Hippocampal formation (tissue), 2 donors: ENCODE results near the gene NBPF12.
"Not testable (repeated sequence)": the region's sequence is repeated elsewhere in the genome, so short reads cannot be mapped to it uniquely, and the experiment has no call there.

Source experiments
- DNase-seq, 2 donors: peaks; one replicate each; lab custom pipeline; 2025; lab: John Stamatoyannopoulos, UW

Gene NBPF12

GRCh38 chr1:146938242-146938902 is at the start of gene NBPF12:
TSS of gene NBPF12 (plus strand) at chr1:146938324. CDS start at chr1:146960144, 21,820 bp downstream.
- peak; percentile 46 to 79 for DNase-seq

- DNase-seq, result not testable (repeated sequence)
Measured at GRCh38 chr1:146891355-146891754, 46.8 kb upstream of the NBPF12 start.

GRCh38 chr1:146892331-146892730 is 45.8 kb upstream of the NBPF12 start:
- not testable (repeated sequence) for DNase-seq

GRCh38 chr1:146907565-146908261 is 30.4 kb upstream of the NBPF12 start:
- not testable (repeated sequence) for DNase-seq

- DNase-seq, result not testable (repeated sequence)
Measured at GRCh38 chr1:146912975-146913374, 25.1 kb upstream of the NBPF12 start.

GRCh38 chr1:146920811-146921210 is 17.3 kb upstream of the NBPF12 start:
- DNase-seq, result not testable (repeated sequence)

- DNase-seq, result not testable (repeated sequence)
Measured at GRCh38 chr1:146922614-146923013, 15.5 kb upstream of the NBPF12 start.

GRCh38 chr1:146924106-146924505 is 14.0 kb upstream of the NBPF12 start:
- not testable (repeated sequence) for DNase-seq

GRCh38 chr1:146926413-146926812 is 11.7 kb upstream of the NBPF12 start:
- DNase-seq, result not testable (repeated sequence)

GRCh38 chr1:146930225-146930624 is 7.9 kb upstream of the NBPF12 start:
- not testable (repeated sequence) for DNase-seq

- not testable (repeated sequence) for DNase-seq
Measured at GRCh38 chr1:146934390-146935223, 3.5 kb upstream of the NBPF12 start.

- DNase-seq, result not testable (repeated sequence)
Measured at GRCh38 chr1:146937462-146937861, 662 bp upstream of the NBPF12 start.

- not testable (repeated sequence) for DNase-seq
Measured at GRCh38 chr1:146938927-146939786, 1.0 kb downstream of the NBPF12 start.

- not testable (repeated sequence) for DNase-seq
Measured at GRCh38 chr1:146940293-146940692, 2.2 kb downstream of the NBPF12 start.

- not testable (repeated sequence) for DNase-seq
Measured at GRCh38 chr1:146943342-146943886, 5.3 kb downstream of the NBPF12 start.

GRCh38 chr1:146948127-146948526 is 10.0 kb downstream of the NBPF12 start:
- DNase-seq, result not testable (repeated sequence)

- not testable (repeated sequence) for DNase-seq
Measured at GRCh38 chr1:146964340-146964739, 26.2 kb downstream of the NBPF12 start.

GRCh38 chr1:146966351-146966750 is 28.2 kb downstream of the NBPF12 start:
- DNase-seq, result not testable (repeated sequence)

GRCh38 chr1:146970656-146971055 is 32.5 kb downstream of the NBPF12 start:
- not testable (repeated sequence) for DNase-seq

GRCh38 chr1:146972681-146973080 is 34.6 kb downstream of the NBPF12 start:
- DNase-seq, result not testable (repeated sequence)

- DNase-seq, result not testable (repeated sequence)
Measured at GRCh38 chr1:146985855-146986254, 47.7 kb downstream of the NBPF12 start.
